Anterior cingulate cortex (tissue), 58 donors: ENCODE data around the gene MACO1.
"Not testable (repeated sequence)": the region's sequence is repeated elsewhere in the genome, so short reads cannot be mapped to it uniquely, and the experiment has no call there.

ENCODE experiments used
- DNase-seq, 58 donors: peaks; one replicate each; lab custom pipeline; 2025; lab: John Stamatoyannopoulos, UW

The MACO1 gene

GRCh38 chr1:25451908-25452307 is 21.2 kb downstream of the MACO1 start:
- DNase-seq = no peak

GRCh38 chr1:25456502-25456901 is 25.8 kb downstream of the MACO1 start:
- DNase-seq = no peak

- DNase-seq = no peak
Observed at GRCh38 chr1:25458541-25459298, 28.0 kb downstream of the MACO1 start.

GRCh38 chr1:25460020-25460419 is 29.3 kb downstream of the MACO1 start:
- no peak for DNase-seq

- DNase-seq = not testable (repeated sequence)
Observed at GRCh38 chr1:25460816-25461215, 30.1 kb downstream of the MACO1 start.

- DNase-seq = no peak
Observed at GRCh38 chr1:25461849-25462248, 31.2 kb downstream of the MACO1 start.

GRCh38 chr1:25462732-25463131 is 32.0 kb downstream of the MACO1 start:
- DNase-seq = no peak

GRCh38 chr1:25467193-25467592 is 36.5 kb downstream of the MACO1 start:
- DNase-seq = no peak

- DNase-seq = no peak
Observed at GRCh38 chr1:25467616-25468015, 36.9 kb downstream of the MACO1 start.

- no peak for DNase-seq
Observed at GRCh38 chr1:25468033-25468432, 37.3 kb downstream of the MACO1 start.

- DNase-seq = no peak
Observed at GRCh38 chr1:25469177-25469576, 38.5 kb downstream of the MACO1 start.

GRCh38 chr1:25472471-25472870 is 41.8 kb downstream of the MACO1 start:
- no peak for DNase-seq

- no peak for DNase-seq
Observed at GRCh38 chr1:25473653-25474225, 43.0 kb downstream of the MACO1 start.

GRCh38 chr1:25474439-25475047 is 43.8 kb downstream of the MACO1 start:
- no peak for DNase-seq

GRCh38 chr1:25476186-25477097 is 45.7 kb downstream of the MACO1 start:
- DNase-seq = no peak

GRCh38 chr1:25477448-25478034 is 46.8 kb downstream of the MACO1 start:
- no peak for DNase-seq

GRCh38 chr1:25478633-25479032 is 47.9 kb downstream of the MACO1 start:
- DNase-seq = no peak

- DNase-seq = no peak
Observed at GRCh38 chr1:25481625-25482024, 50.9 kb downstream of the MACO1 start.

GRCh38 chr1:25482211-25482610 is 51.5 kb downstream of the MACO1 start:
- no peak for DNase-seq

- peak in 9 of 58 donors; percentile 6 to 16 (median 10) for DNase-seq
Observed at GRCh38 chr1:25484096-25484495, 53.4 kb downstream of the MACO1 start.
